HepG2 (cell line): Measurements from ENCODE around the gene DLL3. TPM values are rescaled to one million over a fixed set of nuclear protein-coding genes. Genes with fewer than 3 reads are reported as not detected.

Experiments used
- ETV5 ChIP-seq: IDR thresholded peaks from 2 replicates; pipeline ENCODE4 v1.6.1; 2018; ENCODE audit warnings: missing biosample characterization, missing genetic modification reagents, inconsistent platforms, borderline replicate concordance
- IKZF1 ChIP-seq: fragments of 450-650 bp; IDR thresholded peaks from 2 replicates; pipeline ENCODE4 v1.7.1; 2016
- PHB2 ChIP-seq: fragments of 450-650 bp; IDR thresholded peaks from 2 replicates; pipeline ENCODE4 v1.6.1; 2018; ENCODE audit not compliant: partially characterized antibody
- PHF21A ChIP-seq: sonication (generic); formaldehyde crosslinking; IDR thresholded peaks from 2 replicates; pipeline ENCODE4 v1.5.0; 2020; ENCODE audit warnings: mild to moderate bottlenecking, missing genetic modification reagents
- POLR2AphosphoS5 ChIP-seq: IDR thresholded peaks from 2 replicates; pipeline ENCODE4 v1.6.1; 2012; ENCODE audit warnings: low read depth, low read length
- STAT6 ChIP-seq: sonication (generic); formaldehyde crosslinking; IDR thresholded peaks from 2 replicates; pipeline ENCODE4 v1.4.0; 2020; ENCODE audit warnings: missing genetic modification reagents, mild to moderate bottlenecking, borderline replicate concordance
- TBP ChIP-seq: sonication (generic); formaldehyde crosslinking; IDR thresholded peaks from 2 replicates; pipeline ENCODE4 v1.5.0; 2020; ENCODE audit warnings: missing genetic modification reagents
- ZNF292 ChIP-seq: sonication (generic); formaldehyde crosslinking; IDR thresholded peaks from 2 replicates; pipeline ENCODE4 v1.8.1; 2022; ENCODE audit warnings: mild to moderate bottlenecking, low read depth, missing genetic modification reagents, borderline replicate concordance
- ZNF432 ChIP-seq: sonication (generic); formaldehyde crosslinking; IDR thresholded peaks from 2 replicates; pipeline ENCODE4 v1.5.0; 2020; ENCODE audit warnings: missing genetic modification reagents, mild to moderate bottlenecking, borderline replicate concordance
- ZNF737 ChIP-seq: sonication (generic); formaldehyde crosslinking; IDR thresholded peaks from 2 replicates; pipeline ENCODE4 v1.5.0; 2020; ENCODE audit warnings: missing genetic modification reagents, mild to moderate bottlenecking, borderline replicate concordance
- ZNF761 ChIP-seq: sonication (generic); formaldehyde crosslinking; conservative IDR thresholded peaks from 2 replicates; pipeline ENCODE4 v1.4.0; 2020; ENCODE audit warnings: mild to moderate bottlenecking, missing genetic modification reagents
- ZNF777 ChIP-seq: sonication (generic); formaldehyde crosslinking; IDR thresholded peaks from 2 replicates; pipeline ENCODE4 v1.4.0; 2020; ENCODE audit warnings: missing genetic modification reagents
- ZNF816 ChIP-seq: sonication (generic); formaldehyde crosslinking; IDR thresholded peaks from 2 replicates; pipeline ENCODE4 v1.8.0; 2022; ENCODE audit warnings: missing genetic modification reagents, mild to moderate bottlenecking, borderline replicate concordance
- polyA plus RNA-seq, 8 experiments: library from polyadenylated mRNA; depleted of rRNA in 3 of 8; stranded (reverse) in 7 of 8; unstranded in 1 of 8; fragments of >200 nt; fragmentation: Illumina TruSeq in 4 of 8; extraction: Trizol in 4 of 8; gene quantifications; 2 replicates each; pipeline versions ENCODE4 v1.2.1 to v1.2.3, GENCODE V29; 2011 to 2016; ENCODE audit warnings: low read depth in 4 of 8, missing spikeins in 1 of 8, mixed read lengths in 1 of 8; ENCODE audit not compliant: insufficient read depth in 1 of 8
- total RNA-seq, 5 experiments: library from RNA; depleted of rRNA; stranded (reverse); fragments of >200 nt; fragmentation: Illumina TruSeq; extraction: Trizol; gene quantifications; 2 replicates each; pipeline ENCODE4 v1.2.3, GENCODE V29; 2016; ENCODE audit warnings: low read depth in 1 of 5
- TF ChIP-seq, protein P1 (sequence below): sonication (generic); formaldehyde crosslinking; IDR thresholded peaks from 2 replicates; pipeline ENCODE4 v1.4.0; 2020; ENCODE audit warnings: missing genetic modification reagents
- TF ChIP-seq, protein P2 (sequence below): sonication (generic); formaldehyde crosslinking; IDR thresholded peaks from 2 replicates; pipeline ENCODE4 v1.5.0; 2020; ENCODE audit warnings: missing genetic modification reagents, mild to moderate bottlenecking, borderline replicate concordance
- TF ChIP-seq, protein P3 (sequence below): sonication (generic); formaldehyde crosslinking; IDR thresholded peaks from 2 replicates; pipeline ENCODE4 v1.5.0; 2020; ENCODE audit warnings: missing genetic modification reagents
- TF ChIP-seq, protein P4 (sequence below): sonication (generic); formaldehyde crosslinking; conservative IDR thresholded peaks from 2 replicates; pipeline ENCODE4 v1.4.0; 2020; ENCODE audit warnings: missing genetic modification reagents
- TF ChIP-seq, protein P5 (sequence below): sonication (generic); formaldehyde crosslinking; IDR thresholded peaks from 2 replicates; pipeline ENCODE4 v1.8.0; 2022; ENCODE audit warnings: missing genetic modification reagents, mild to moderate bottlenecking, inconsistent platforms, borderline replicate concordance

The DLL3 gene
- total and polyA plus RNA-seq, 2 of the 13 experiments (the other 11 are each of a cell fraction or from before 2014, with no cell fraction given) = 0.35 to 0.55 TPM

DNA sequence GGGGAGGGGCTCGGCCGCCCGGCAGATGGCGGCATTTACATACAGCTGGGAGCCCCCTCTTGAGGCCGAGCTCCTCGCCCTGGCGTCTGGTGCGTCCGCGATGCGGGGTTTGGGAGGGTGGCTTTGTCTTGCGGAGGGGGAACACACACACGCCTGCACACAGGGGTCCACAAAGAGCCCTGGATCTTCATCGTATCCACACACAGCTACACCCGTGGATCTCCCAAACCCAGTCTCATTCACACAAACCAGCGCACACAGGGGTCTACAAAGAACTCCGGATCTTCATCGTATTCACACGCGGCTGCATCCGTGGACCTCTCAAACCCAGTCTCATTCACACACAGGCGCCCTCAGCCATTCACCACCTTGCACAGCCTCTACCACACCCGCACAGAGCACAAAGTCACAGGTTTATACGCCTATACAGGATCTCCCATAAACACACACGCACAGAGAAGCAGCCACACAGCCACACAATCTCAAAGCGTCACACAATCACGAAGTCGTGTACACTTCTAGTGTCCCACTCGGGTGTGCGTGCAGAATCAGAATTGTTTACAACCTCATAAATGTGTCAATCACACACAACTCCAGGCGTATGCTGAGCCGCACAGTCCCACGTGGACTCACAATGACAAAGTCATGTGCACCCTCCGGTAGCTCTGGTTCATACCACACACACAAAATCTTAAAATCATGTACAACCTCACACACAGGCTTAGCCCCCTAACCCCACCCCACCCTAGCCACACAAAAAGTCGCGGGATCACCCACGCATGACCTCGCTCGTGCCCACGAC is 550 bp upstream of the DLL3 start (continued):
- TF ChIP-seq TBP (CRISPR knock-in tag) (no peak), ZNF432 (CRISPR knock-in tag) (no peak), STAT6 (CRISPR knock-in tag) (no peak), PHF21A (CRISPR knock-in tag) (no peak), ZNF292 (no peak), PHB2 (no peak), ZNF761 (CRISPR knock-in tag) (no peak), IKZF1 (no peak), ZNF777 (CRISPR knock-in tag) (peak; percentile 34; the same call in 1 of the 2 replicates), ZNF816 (CRISPR knock-in tag) (no peak), ETV5 (CRISPR knock-in tag) (0 out of 2 replicates have a peak, but pooled peaks have one; percentile 29), ZNF737 (CRISPR knock-in tag) (no peak), POLR2AphosphoS5 (no peak)
- TF ChIP-seq, protein P1, sequence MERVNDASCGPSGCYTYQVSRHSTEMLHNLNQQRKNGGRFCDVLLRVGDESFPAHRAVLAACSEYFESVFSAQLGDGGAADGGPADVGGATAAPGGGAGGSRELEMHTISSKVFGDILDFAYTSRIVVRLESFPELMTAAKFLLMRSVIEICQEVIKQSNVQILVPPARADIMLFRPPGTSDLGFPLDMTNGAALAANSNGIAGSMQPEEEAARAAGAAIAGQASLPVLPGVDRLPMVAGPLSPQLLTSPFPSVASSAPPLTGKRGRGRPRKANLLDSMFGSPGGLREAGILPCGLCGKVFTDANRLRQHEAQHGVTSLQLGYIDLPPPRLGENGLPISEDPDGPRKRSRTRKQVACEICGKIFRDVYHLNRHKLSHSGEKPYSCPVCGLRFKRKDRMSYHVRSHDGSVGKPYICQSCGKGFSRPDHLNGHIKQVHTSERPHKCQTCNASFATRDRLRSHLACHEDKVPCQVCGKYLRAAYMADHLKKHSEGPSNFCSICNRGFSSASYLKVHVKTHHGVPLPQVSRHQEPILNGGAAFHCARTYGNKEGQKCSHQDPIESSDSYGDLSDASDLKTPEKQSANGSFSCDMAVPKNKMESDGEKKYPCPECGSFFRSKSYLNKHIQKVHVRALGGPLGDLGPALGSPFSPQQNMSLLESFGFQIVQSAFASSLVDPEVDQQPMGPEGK (CRISPR knock-in tag) = peak; percentile 82
- TF ChIP-seq, protein P2, sequence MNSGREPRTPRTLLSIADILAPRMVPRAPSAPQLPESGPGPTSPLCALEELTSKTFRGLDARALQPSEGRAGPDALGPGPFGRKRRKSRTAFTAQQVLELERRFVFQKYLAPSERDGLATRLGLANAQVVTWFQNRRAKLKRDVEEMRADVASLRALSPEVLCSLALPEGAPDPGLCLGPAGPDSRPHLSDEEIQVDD = no peak
- TF ChIP-seq, protein P3, sequence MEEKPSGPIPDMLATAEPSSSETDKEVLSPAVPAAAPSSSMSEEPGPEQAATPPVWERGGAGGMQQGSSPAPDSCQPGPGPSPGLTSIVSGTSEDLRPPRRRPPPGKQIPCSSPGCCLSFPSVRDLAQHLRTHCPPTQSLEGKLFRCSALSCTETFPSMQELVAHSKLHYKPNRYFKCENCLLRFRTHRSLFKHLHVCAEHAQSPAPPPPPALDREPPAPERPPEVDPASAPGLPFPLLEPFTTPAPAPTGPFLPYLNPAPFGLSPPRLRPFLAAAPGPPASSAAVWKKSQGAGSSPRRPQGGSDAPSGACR (CRISPR knock-in tag) = no peak
- TF ChIP-seq, protein P4, sequence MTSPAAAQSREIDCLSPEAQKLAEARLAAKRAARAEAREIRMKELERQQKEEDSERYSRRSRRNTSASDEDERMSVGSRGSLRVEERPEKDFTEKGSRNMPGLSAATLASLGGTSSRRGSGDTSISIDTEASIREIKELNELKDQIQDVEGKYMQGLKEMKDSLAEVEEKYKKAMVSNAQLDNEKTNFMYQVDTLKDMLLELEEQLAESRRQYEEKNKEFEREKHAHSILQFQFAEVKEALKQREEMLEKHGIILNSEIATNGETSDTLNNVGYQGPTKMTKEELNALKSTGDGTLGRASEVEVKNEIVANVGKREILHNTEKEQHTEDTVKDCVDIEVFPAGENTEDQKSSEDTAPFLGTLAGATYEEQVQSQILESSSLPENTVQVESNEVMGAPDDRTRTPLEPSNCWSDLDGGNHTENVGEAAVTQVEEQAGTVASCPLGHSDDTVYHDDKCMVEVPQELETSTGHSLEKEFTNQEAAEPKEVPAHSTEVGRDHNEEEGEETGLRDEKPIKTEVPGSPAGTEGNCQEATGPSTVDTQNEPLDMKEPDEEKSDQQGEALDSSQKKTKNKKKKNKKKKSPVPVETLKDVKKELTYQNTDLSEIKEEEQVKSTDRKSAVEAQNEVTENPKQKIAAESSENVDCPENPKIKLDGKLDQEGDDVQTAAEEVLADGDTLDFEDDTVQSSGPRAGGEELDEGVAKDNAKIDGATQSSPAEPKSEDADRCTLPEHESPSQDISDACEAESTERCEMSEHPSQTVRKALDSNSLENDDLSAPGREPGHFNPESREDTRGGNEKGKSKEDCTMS = no peak
- TF ChIP-seq, protein P5, sequence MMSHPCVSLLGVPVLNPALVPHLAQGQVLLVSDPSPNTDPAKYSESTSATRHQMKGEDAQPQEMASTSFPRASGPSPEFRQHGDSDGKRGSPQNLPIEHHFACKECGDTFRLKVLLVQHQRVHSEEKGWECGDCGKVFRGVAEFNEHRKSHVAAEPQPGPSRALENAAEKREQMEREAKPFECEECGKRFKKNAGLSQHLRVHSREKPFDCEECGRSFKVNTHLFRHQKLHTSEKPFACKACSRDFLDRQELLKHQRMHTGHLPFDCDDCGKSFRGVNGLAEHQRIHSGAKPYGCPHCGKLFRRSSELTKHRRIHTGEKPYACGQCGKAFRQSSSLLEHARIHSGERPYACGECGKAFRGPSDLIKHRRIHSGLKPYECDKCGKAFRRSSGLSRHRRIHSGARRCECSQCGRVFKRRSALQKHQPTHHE (CRISPR knock-in tag) = no peak
